ENCODE results near the gene ARID5A.
A peak's percentile ranks its signal among the peaks of the same experiment; 100 is the strongest.
"Not testable (repeated sequence)": the region's sequence is repeated elsewhere in the genome, so short reads cannot be mapped to it uniquely, and the experiment has no call there.

Gene ARID5A, protein sequence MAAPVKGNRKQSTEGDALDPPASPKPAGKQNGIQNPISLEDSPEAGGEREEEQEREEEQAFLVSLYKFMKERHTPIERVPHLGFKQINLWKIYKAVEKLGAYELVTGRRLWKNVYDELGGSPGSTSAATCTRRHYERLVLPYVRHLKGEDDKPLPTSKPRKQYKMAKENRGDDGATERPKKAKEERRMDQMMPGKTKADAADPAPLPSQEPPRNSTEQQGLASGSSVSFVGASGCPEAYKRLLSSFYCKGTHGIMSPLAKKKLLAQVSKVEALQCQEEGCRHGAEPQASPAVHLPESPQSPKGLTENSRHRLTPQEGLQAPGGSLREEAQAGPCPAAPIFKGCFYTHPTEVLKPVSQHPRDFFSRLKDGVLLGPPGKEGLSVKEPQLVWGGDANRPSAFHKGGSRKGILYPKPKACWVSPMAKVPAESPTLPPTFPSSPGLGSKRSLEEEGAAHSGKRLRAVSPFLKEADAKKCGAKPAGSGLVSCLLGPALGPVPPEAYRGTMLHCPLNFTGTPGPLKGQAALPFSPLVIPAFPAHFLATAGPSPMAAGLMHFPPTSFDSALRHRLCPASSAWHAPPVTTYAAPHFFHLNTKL

GRCh38 chr2:96536445-96537065 lies at the start of gene ARID5A:
TSS of gene ARID5A (plus strand) at chr2:96536752. CDS start at chr2:96536827, 75 bp downstream.
- peak; percentile 90 to 92 for DNase-seq

- no peak for DNase-seq
Measured at GRCh38 chr2:96489261-96489660, 47.3 kb upstream of the ARID5A start.

DNA sequence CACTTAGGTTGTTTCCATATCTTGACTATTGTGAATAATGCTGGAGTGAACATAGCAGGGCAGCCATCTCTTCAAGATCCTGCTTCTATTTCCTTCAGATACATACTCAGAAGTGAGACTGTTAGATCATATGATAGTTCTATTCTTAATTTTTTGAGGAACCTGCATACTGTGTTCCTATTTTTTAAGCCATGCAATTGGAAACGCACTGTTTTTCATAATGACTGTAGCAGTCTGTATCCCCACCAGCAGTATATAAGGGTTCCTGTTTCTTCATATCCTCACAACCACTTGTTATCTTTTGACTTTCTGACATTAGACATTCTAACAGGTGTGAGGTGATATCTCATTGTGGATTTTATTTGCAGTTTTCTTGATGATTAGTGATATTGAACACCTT lies 46.9 kb upstream of the ARID5A start:
- no peak for DNase-seq

DNA sequence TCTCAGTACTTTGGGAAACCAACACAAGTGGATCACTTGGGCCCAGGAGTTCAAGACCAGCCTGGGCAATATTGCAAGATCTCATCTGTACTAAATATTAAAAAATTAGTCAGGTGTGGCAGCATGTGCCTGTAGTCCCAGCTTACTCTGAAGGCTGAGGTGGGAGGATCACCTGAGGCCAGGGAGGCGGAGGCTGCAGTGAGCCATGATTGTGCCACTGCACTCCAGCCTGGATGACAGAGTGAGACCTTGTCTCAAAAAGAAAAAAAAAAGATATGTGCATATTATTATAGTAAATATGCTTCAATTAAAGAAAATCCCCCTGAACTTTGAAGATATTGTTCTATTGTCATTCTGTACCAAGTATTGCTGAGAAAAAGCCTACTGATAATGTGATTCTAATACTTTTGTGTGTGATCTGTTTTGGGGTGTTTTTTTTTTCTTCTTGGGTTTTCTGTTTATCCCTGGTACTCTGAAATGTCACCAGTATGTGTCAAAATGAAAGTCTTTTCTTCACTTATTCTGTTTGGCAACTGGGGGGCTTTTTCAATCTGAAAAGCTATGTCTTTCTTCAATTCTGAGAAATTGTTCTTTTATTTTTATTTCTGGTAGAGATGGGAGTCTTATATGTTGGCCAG lies 44.6 kb upstream of the ARID5A start:
- no peak for DNase-seq

DNA sequence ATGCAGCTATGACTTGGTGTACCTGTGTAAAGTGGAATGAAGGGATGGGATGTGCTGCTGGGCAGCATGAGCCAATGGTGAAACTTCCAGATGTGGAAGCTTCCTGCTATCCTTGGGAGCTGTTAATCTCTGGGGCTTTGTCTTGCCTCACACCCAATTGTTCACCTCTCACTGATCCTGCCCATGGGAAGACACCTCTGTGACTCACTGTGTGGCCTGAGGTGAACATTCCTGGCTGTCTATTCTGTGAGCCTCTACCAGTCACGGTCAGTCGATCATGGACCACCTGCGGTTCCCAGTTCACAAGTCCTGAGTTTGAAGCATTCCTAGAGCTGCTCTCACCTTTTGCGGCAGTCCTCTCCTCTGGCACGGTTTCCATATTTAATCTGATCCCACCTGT lies 43.5 kb upstream of the ARID5A start:
- DNase-seq: no peak

DNA sequence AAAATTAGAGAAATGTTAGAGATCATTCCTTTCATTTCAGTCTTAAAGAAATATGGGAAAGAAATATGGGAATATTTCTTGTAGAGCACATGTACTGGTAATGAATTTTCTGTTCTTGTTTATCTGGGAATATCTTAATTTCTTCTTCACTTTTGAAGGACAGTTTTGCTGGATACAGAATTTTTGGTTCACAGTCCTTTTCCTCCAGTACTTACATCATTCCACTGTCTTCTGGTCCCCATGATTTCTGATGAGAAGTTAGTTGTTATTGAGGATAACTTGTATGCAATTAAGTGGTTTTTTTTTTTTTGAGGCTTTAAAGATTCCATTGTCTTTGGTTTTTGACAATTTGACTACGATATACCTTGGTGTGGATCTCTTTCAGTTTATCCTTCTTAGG lies 42.4 kb upstream of the ARID5A start:
- DNase-seq: no peak

DNA sequence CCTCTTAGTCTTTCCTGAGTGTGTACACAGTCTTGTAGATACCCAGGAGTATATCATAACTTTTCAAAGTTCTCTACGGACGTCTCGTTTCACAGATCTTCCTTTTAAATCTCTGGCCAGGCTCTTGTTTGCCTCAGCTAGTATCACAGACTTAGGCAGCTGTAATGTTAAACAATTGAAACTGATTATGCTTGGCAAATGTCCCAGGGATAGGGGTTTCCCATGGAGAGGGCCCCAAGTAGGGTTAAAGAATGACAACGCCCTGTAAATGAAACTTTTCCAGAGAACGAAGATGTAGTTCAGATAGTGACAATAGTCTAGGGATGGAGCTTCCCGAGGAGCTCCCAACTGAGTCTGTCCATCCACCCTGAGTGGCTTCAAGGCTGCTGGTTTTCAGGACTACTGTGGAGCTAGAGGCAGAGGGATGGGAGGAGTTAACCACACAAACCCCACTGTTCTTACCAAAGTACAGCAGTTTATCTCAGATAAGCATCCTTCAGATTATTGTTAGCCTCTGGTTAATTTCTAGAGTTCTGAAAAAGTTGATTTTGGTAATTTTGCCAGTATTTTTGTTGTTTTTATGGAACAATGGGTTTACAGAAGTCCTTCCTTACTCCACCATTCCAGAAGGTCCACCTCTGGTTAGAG lies 40.4 kb upstream of the ARID5A start:
- no peak for DNase-seq

DNA sequence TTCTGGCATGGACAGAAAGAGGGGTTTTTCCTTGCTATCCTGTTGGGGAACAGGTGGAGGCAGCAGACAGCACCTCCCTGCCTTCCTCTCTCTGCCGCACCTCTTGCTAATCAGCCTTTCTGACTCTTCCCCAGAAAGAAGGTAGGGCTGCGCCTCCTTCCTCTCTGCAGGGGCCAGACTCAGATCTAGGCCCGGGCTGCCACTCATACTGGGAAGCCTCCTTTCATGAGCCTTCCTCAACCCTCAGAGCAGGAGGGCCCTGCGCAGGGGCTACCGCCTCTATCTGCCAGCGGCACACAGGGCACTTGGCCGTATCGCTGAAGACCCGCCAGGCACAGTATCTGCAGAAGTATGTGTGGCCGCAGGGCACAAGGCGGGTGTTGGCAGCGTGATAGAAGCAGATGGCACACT lies 38.5 kb upstream of the ARID5A start:
- DNase-seq: no peak

- DNase-seq: not testable (repeated sequence)
Measured at GRCh38 chr2:96498611-96499010, 37.9 kb upstream of the ARID5A start.

- DNase-seq: no peak
Measured at GRCh38 chr2:96499061-96499960, 37.2 kb upstream of the ARID5A start.

GRCh38 chr2:96500385-96501066 lies 36.0 kb upstream of the ARID5A start:
- no peak for DNase-seq

DNA sequence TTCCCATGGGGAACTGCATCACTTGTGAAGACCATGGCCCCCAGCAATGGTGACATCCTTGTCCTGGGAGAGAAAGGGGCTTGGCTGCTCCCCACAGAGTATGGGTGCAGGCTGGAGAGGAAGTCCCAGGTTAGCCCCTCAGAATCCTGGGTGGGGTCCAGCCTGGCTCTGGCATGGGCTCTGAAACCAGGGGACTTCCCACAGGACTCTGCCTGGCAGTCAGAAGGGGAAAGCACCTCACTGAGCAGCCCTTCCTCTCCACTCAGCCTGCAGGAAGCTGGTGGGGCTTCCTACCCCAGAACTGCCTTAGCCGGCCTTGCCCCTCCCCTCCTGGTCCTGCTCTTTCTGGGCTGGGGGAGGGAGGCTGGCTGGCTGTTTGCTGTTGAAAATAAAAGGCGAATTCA lies 35.1 kb upstream of the ARID5A start:
- peak; percentile 12 to 28 for DNase-seq

DNA sequence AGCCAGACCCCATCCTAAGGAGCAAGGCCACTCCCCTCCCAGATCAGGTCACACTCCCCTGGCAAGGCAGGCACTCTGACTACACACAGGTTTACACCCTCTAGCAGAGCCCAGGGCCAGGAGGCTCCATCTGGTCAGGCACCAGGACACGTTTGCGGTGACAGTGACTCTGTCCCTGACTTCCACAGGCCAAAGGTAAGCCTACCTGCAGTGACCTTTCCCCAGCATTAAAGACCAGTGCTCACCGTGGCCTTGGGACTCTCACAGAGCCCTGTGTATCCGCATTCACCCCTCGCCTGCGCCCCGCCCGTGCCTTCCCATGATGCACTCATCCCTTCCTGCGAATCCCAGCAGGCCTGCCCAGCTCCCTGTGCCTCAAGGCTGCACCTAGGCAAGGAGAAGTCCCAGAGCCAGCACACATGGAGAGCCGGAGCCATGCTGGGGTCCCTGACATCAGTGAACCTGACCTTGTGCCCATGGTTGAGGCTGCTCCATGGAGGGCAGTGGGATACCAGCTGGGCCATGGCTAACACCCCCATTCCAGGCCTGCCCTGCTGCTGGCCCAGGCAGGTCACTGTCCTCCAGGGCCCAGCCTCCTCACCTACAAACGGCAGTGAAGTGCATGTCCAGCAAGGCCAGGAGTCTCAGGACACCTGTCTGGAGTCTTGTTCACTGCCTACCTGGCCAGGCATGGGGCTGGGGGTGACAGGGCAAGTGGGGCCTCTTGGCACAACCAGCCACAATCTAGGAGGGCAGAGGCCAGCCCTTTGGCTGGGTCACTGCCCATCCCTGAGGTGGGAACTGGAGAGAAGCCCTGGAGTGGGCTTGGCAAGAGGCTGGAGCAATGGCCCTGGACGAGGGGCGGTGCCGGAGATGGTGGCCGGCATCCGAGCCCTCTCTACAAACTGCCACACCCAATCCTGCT lies 34.4 kb upstream of the ARID5A start:
- no peak for DNase-seq

GRCh38 chr2:96502891-96503636 lies 33.5 kb upstream of the ARID5A start:
- no peak for DNase-seq

GRCh38 chr2:96503637-96504243 lies 32.8 kb upstream of the ARID5A start:
- DNase-seq: no peak

GRCh38 chr2:96505231-96505889 lies 31.2 kb upstream of the ARID5A start, which contains the start of gene NEURL3:
TSS of gene NEURL3 (minus strand) at chr2:96505357. CDS start at chr2:96505286, 71 bp downstream.
- DNase-seq: no peak

DNA sequence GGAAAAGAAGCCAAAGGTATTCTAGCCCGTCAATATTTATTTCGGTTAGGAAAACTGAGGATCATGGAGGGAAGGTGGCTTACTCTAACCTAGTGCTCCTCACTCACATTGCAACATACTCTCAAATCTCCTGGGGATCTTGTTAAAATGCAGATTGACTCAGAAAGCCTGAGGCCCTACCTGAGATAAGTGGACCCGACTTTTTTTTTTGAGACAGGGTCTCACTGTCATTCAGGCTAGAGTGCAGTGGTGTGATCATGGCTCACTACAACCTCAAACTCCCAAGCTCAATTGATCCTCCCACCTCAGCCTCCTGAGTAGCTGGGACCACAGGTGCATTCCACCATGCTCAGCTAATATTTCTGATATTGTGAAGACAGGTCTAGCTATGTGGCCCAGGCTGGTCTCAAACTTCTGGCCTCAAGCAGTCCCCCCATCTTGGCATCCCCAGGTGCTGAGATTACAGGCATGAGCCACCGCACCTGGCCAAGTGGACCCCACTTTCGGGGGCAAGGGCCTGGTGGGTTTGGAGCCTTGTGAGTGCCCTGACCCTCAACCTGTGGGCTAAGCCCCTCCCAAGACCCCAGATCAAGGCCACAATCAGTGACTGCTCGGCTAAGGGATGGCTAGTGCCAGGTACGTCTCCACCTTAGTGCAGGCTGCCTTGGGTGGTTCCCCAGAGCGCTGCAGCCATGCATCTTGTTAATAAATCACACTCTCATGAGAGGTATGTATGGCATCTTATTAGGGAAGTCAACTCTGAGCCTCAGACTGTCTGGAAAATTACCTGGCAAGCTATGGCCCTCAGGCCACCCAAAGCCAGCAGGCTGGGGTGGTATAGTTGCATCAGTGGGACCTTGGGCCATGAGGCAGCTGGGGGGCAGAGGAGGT lies 30.3 kb upstream of the ARID5A start:
- no peak for DNase-seq
